ENCODE data around the gene EXOC6.

- TF ChIP-seq, protein P1, sequence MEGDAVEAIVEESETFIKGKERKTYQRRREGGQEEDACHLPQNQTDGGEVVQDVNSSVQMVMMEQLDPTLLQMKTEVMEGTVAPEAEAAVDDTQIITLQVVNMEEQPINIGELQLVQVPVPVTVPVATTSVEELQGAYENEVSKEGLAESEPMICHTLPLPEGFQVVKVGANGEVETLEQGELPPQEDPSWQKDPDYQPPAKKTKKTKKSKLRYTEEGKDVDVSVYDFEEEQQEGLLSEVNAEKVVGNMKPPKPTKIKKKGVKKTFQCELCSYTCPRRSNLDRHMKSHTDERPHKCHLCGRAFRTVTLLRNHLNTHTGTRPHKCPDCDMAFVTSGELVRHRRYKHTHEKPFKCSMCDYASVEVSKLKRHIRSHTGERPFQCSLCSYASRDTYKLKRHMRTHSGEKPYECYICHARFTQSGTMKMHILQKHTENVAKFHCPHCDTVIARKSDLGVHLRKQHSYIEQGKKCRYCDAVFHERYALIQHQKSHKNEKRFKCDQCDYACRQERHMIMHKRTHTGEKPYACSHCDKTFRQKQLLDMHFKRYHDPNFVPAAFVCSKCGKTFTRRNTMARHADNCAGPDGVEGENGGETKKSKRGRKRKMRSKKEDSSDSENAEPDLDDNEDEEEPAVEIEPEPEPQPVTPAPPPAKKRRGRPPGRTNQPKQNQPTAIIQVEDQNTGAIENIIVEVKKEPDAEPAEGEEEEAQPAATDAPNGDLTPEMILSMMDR (IDR thresholded peaks at IDR 0.05) = no peak
- no peak for TF ChIP-seq POLR2A (IDR thresholded peaks at IDR 0.05)
These were observed 1.5 kb upstream of the EXOC6 start for GRCh38 chr10:92846854-92847201.

All from heart left ventricle (tissue), 13 donors.